NCI-H2227 treated with DMSO at 0.1 percent for 48 hours (cell line): ENCODE measurements around the gene TECR.
"Not testable (repeated sequence)": the region's sequence is repeated elsewhere in the genome, so short reads cannot be mapped to it uniquely, and the experiment has no call there.

Source experiments
- DNase-seq: peaks from one replicate; lab custom pipeline; 2025; lab: John Stamatoyannopoulos, UW

The TECR gene, protein sequence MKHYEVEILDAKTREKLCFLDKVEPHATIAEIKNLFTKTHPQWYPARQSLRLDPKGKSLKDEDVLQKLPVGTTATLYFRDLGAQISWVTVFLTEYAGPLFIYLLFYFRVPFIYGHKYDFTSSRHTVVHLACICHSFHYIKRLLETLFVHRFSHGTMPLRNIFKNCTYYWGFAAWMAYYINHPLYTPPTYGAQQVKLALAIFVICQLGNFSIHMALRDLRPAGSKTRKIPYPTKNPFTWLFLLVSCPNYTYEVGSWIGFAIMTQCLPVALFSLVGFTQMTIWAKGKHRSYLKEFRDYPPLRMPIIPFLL

DNA sequence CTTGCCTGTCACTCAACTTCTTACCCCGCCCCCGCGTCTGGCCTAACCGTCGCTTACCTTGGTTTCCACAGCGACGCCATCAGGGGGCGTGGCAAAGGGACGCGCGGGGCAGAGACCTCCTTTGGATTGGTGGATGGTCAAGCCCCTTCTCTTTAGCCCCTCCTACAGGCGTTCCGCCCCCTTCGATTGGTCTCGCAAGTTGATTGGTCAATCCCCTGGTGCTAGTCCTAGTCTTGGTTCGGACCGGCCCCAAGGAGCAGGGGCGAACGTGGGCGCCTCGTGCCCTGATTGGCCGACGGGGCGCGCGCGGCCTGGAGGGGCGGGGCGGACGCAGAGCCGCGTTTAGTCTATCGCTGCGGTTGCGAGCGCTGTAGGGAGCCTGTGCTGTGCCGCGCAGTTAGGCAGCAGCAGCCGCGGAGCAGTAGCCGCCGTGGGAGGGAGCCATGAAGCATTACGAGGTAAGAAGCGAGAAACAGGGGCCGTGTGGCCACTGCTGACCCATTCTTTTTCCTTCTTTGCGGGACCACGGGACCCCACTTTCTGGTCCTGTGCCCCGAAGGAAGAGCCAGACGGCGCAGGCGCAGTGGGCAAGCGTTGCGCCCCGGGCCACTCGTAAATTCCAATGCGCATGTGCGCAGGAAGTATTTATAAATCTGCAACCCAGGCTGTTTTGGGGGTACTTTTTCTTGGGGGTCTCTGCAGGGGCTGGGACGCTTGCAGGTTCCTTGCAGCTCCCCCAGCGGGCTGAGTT lies at the start of gene TECR:
TECR (plus strand) TSS at position 341 of the 751 bp plus-strand sequence; CDS start at position 444, 103 bp downstream.
- DNase-seq: peak; percentile 97

DNA sequence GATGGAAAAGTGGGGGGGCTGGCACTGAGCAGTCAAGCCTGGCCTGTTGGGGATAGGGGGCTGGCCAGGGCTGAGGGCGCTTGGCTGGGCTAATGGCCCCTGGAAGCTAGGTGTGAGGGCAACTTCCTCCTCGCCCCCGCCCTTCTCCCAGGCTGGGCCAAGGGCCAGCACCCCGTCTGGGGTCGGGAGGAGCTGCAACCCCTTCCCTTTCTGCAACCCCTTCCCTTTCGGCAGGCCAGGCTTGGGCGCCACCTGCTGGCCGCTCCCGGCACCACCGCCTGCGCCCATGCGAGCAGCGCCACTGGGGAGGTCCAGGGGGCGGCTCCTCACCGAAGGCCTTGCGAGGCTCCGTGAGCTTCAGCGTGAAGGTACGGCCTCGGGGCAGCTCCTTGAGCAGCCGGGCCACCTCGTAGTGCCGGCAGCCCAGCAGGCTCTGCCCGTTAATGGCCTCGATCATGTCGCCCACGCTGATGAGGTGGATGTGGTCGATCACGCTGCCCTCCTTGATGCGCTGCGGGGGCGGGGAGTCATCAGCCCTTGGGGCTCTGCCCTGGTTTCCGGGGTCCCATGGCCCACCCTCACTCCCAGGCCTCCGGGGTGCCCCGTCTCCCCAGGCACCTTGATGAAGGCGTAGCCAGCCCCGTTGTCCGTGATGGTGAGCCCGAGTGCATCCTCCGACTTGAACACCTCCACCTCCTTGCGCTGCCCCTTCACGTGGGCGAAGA lies 49.3 kb upstream of the TECR start:
- DNase-seq: no peak

DNA sequence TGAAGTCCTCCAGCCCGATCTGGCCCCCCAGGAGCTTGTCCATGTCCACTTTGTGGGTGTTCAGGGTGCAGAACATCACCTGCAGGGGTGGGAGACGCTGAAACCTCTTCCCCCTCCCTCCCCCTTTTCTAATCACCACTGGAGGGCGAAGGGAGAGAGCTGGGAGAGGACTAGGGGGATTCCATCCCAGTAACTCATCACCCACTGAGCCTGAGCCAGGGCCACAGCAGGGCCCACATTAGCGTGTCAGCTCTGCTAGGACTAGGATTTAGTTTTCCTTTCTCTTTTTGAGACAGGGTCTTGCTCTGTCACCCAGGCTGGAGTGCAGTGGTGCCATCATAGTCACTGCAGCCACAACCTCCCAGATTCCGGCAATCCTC lies 48.7 kb upstream of the TECR start:
- DNase-seq: no peak

DNA sequence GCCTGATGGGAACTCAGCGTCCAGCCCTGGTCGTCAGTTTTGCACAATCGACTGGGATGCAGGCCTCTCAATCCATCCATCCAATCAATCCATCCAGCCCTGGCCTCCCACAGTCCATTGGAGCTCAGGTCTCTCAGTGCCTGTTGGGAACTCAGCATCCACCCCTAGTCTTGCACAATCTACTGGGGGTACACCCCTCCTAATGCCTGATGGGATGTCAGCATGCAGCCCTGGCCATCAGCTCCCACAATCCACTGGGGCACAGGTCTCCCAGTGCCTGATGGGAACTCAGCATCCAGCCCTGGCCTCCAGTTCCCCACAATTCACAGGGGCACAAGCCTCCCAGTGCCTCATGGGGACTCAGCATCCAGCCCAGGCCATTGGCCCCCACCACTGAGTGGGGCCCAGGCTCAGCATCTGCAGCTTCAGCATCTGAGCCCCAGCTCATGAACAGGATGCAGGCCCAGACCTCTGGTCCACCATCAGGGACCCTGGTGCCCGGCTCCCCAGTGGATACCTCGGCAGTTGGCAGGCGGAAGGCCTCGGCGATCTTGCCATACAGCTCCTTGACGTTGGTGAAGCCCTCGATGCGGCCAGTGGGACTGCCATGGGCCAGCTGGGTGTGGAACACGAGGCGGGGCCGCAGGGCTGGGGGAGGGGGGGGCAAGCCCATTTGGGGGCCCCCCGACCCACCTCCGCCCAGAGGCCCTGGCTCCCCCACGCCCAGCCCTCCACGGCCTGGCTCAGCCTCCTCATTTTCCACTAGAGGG lies 47.0 kb upstream of the TECR start:
- no peak for DNase-seq

DNA sequence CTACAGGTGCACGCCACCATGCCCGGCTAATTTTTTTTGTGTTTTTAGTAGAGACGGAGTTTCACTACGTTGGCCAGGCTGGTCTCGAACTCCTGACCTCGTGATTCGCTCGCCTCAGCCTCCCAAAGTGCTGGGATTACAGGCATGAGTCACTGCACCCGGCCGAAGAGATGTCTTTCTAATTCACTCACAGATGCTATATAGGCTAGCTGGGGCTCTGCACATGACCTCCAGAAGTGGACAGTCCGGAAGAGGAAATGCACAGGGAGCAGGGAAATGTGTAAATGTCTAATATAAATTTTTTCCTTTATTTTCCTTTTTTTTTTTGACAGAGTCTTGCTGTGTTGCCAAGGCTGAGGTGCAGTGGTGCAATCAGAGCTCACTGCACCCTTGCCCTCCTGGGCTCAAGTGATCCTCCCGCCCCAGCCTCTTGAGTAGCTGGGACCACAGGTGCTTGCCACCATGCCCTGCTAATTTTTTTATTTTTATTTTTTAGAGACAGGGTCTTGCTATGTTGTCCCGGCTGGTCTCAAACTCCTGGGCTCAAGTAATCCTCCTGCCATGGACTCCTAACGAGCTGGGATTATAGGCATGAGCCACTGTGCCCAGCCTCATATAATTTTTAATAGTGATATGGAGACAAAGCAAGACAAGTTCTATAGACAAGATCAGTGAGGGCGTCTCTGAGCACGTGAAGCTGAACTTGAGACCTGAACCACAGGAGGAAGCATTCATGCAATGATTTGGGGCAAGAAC lies 41.8 kb upstream of the TECR start:
- DNase-seq: no peak

- no peak for DNase-seq
Measured at GRCh38 chr19:14492756-14493337, 36.5 kb upstream of the TECR start.

DNA sequence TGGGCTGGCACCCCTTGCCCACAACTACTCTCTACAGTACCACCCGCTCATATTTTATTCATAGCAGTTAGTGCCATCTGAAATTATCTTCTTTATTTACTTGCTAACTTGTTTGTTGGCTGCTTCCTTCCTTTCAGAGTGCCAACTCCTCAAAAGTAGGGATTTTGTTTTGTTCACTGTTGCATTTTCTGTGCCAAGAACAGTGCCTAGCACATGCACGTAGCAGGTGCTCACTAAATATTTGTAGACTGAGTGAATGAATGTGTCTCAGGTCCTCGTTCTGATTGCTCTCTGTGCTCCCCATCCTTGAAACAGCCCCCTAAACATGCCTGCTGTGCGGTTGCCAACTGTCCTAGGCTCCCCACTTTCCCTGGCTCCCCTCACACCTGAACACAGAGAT lies 35.0 kb upstream of the TECR start:
- DNase-seq: no peak

- DNase-seq: no peak
Measured at GRCh38 chr19:14494910-14495671, 34.3 kb upstream of the TECR start.

- DNase-seq: no peak
Measured at GRCh38 chr19:14495672-14496028, 33.7 kb upstream of the TECR start.

DNA sequence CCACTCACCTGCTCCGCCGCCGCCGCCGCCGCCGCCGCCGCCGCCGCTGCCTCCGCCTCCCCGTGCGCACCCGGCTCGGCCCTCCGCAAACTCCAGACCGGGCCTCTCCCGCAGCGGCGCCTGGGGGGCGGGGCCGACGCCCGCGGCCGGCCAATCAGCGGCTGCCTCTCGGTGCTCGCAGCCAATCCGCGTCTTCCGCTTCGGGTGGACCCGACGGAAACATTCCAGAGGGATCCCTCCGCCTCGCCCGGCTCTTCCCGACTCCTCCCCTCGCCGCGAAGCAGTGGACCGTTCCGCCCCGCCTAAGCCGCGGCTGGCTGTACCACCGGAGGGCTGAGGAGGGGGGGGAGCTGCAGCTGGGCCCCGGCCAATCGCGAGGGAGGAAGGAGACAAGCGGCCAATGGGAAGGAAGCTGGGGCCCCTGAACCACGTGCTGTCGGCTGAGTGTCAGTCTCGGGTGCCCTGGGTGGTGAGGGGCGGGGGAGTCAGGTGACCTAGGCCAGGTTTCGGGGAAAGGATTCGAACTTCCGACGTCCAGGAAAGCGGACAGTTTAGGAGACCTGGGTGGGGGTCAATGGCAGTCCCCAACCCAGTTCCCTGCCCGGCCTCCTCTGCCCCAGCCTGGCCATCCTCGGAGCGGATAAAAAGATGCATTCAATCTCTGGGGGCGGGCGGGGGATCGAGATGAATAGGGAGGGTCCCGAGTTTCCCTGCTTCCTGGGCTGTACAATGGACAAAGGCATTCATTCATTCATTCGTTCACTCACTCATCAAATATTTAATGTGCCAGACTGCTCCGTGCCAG lies 33.2 kb upstream of the TECR start, which contains the start of gene GIPC1:
GIPC1 (minus strand) TSS at position 99 of the 805 bp plus-strand sequence. CDS start 13,151 bp downstream, outside the sequence.
- DNase-seq: peak; percentile 94

- DNase-seq: no peak
Measured at GRCh38 chr19:14496834-14497227, 32.6 kb upstream of the TECR start.

DNA sequence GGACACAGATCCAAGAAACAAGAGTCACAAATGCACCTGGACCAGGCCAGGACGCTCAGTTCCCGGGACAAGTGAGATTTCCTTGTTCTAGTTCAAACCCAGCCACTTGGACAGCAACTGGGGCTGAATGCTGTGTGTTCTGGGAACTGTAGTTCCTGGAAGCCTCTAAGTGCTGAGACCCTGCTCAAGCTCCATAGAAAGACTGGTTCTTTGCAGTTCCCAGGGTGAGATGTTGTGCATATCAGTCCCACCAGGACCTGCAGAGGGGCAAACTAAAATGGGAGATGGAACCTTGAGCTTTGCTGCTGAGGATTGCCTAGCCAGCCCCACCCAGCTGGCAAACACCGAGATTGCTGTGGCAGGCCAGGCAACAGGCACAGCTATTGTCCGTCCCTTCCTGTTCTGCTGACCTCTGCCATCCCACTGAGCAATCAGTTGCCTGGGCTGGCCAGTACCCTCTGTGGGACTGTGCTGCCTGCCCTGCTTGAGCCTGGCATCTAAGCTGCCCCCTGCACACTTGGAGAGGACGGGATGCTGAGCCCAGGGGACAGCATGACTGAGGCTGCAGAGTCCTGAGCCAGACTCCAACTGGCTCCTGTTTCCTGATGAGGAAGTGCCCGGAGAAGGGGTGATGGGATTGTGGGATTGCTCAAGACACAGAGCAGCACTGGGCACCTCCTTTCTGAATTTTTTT lies 32.0 kb upstream of the TECR start:
- DNase-seq: no peak

- DNase-seq: no peak
Measured at GRCh38 chr19:14502334-14503092, 26.9 kb upstream of the TECR start.

DNA sequence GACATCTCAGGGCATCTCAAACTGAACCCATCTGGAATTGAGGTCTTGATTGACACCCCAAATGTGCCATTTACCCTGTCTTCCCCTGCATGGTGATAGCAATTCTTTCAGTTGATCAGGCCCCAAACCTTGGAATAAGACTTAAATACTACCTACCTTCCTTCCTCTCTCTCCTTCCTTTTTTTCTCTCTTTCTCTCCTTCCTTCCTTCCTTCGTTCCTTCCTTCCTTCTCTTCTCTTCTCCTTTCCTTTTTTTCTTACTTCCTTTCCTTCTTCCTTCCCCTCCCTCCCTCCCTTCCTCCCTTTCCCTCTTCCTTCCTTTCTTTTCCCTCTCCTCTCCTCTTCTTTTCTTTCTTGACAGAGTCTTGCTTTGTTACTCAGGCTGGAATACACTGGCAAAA lies 26.1 kb upstream of the TECR start:
- DNase-seq: no peak

DNA sequence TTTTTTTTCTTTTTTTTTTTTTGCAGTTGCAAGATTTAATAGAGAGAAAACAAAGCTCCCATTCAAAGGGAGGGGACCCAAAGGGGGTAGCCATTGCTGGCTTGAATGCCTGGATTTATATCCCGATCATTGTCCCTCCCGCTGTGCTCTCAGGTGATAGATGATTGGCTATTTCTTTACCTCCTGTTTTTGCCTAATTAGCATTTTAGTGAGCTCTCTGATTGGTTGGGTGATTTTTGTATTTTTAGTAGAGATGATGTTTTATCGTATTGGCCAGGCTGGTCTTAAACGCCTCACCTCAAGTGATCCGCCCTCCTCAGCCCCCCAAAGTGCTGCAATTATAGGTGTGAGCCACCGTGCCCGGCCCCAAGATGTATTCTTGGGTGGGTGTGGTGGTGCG lies 24.8 kb upstream of the TECR start:
- not testable (repeated sequence) for DNase-seq

DNA sequence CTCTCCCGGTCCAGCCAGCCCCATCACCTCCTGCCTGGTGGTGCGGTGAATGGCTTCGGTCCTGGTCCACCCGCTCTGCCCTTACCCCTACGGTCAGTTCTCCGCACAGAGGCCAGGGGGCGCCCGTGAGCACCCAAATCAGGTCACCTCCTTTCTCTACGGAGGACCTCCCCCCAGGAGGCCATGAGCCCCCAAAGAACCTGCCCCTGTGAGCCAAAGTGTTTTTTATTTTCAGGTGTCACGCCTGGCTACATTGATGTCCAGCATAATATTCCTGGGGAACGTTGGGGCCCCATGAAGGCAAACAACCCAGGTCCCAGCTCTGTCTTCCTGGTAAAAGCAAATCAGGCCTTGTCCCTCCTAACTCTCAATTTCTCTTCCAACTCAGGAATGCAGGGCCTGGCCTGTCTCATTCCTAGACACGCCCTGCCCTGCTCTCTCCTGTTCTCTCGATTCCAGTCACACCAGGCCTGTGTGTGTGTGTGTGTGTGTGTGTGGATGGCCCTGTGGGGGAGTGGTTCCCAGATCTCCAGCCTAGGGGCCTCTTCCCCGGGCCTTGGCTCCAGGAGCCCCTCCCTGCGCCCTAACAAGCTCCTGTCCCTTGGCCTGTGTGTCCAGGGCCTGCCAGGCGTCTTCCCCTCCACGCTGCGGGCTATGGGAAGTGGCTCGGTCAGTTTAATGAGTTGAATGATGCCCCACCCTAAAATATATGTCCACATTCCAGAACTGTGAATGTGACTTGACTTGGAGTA lies 23.7 kb upstream of the TECR start:
- DNase-seq: no peak
